NCI-H748 (cell line): ENCODE results near the gene SNAPC4.
"Not testable (repeated sequence)": the region's sequence is repeated elsewhere in the genome, so short reads cannot be mapped to it uniquely, and the experiment has no call there.

Source experiments
- DNase-seq: peaks from one replicate; lab custom pipeline; 2025; ENCODE audit not compliant: unreplicated experiment; lab: John Stamatoyannopoulos, UW

The SNAPC4 gene

DNA sequence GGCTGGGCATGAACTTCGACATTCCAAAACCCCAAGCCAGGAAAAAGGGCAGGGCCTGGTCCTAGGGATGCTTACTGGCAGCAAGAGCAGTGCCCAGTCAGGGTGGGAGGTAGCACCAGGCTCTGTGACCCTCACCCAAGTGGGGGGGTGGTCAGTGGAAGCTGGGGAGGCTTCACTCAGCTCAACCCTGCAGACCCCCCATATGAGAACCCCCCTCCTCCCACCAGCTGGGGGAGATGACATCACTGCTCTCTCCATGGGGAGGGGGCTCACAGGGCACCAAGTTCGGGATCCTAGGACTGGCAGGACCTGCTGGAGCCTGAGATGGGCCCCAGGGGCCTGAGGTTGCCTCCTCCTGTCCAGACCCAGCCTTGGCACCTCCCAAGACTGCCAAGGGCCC, 41.1 kb downstream of the SNAPC4 start:
- no peak for DNase-seq

DNA sequence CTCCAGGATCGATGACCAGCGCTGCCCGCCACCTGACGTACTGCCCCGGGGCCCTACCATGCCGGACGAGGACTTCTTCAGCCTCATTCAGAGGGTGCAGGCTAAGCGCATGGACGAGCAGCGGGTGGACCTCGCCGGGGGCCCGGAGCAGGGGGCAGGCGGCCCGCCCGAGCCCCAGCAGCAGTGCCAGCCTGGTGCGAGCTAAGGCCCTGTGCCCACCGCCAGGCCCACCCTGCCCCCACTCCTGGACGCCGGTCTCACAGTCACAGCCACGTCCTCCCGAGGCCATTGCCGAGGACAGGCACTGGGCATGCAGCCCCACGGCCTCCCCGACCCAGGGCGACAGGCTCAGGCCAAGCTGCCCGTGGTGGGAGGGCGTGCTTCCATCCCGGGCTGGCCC, 42.0 kb downstream of the SNAPC4 start:
- no peak for DNase-seq

DNA sequence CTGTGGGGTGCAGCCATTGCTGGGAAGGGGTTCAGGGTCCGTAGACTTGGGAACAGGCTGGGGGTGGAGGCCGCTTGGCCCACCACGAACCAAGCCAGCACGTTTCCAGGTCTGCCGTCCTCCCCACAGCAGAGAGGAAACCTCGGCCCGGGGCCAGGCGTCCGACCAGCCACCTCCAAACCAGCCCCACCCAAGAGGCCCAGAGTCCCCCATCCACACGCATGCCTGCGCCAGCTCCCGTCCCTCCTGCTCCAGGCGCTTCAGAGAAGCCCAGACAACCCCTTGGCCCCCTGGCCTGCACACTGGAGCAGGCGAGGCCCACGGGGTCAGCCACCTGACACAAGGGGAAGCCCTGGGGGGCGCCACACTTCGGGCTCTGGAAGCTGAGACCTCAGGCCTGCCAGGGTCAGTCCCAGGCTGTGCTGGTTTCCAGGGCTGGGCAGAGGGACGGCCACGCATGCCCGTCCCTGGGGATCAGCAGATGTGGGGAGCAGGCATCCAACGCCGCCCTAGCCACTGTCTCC, 42.7 kb downstream of the SNAPC4 start:
- no peak for DNase-seq

DNA sequence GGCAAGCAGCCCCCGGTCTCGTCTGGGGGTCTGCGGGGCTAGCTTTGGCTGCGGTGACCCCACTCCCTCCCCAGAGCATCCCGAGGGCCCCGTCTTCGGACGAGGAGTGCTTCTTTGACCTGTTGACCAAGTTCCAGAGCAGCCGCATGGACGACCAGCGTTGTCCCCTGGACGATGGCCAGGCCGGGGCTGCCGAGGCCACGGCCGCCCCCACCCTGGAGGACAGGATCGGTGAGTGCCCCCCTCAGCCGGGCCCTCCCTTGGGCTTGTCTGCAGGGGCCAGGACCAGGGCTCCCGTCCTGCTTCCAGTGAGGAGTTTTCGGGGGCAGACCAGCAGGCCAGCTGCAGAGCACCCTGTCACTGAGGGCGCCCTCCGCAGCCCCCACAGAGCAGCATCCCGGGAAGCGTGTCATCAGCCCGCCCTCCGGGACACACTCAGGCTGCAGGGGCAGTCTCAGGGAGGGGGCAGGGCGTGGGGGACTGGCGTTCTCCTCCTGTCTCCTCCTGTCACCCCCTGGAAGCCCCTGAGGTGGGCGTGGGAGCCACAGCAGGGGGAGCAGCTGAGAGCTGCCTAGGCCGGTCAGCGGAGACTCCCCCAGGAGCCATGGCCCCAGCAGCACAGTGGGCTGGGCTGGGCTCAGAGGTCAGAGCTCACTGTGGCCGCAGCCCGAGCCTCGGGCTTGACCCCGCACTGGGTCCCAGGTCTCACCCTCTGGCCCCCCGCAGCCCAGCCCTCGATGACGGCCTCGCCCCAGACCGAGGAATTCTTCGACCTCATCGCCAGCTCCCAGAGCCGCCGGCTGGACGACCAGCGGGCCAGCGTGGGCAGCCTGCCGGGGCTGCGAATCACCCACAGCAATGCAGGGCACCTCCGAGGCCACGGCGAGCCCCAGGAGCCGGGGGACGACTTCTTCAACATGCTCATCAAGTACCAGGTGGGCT, 44.1 kb downstream of the SNAPC4 start:
- DNase-seq, result no peak

DNA sequence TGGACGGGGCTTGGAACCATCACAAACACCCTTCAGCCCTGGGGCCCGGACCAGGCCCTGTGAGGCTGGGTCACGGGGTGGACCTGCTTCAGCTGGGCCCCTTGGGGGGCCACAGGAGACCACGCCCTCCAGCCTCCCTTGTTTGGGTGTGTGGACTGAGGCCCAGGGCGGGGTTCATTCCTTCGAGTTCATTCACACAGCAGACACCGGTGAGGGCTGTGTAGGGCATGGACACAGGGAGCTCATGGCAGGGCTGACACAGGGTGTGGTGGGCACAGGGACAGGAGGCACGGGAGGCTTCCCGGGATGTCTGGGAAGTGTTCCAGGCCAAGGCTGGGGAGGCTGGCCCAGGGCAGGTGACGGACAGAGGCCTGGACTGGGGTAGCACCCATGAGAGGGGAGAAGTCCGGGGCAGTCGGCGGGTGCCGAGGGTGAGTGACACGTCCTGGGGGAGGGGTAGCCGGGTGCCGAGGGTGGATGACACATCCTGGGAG, 45.3 kb downstream of the SNAPC4 start:
- DNase-seq, result no peak

DNA sequence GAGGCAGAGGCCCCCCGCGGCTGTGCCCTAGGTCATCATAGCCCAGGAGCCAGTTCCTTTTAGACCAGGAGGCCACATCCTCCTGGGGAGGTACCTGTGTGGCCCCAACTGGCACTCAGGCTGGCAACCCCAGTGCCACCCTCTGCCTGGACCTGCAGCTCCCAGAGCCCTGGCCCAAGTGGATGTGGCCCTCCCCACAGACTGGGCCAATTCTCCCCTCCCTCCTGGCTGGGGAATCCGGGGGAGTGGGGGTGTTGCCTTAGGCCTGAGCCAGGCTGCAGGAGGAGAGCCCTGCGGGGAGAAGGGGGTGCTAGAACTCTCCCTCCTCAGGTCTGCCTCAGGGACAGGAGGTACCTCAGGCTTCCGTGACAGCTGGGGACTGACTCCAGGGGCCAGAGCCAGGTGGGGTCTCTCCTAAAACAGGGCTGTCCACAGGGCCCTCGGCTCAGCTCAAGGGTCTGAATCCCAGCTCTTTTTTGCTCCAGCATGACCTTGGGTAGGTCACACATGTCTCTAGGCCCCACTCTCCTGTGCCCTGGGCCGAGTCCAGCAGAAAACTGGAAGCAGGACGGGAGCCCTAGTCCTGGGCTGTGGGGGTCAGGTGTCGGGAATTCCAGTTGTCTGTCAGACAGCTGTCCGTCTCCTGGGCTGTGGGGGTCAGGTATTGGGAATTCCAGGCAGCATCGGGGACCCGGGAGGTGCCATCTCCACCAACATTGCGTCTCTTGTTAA, 46.0 kb downstream of the SNAPC4 start:
- DNase-seq, result no peak

DNA sequence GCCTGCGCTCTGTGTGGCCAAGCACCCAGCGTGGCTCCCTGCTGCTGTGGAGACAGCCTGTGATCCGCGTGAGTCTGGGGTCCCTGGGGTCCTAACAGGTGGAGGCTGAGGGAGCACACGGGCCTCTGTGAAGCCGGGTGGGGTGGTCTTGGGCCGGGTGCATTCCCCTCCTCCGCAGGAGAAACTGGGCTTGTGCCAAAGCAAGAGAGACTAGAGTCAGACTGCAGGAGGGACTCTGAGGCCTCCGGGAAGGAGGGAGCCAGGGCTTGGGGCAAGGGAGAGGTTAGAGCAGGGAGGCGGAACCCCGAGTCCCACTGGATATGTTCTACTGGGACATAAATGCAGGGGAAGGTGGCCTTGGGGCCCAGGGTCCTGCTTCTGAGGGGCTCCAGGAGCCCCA, 46.9 kb downstream of the SNAPC4 start:
- no peak for DNase-seq

DNA sequence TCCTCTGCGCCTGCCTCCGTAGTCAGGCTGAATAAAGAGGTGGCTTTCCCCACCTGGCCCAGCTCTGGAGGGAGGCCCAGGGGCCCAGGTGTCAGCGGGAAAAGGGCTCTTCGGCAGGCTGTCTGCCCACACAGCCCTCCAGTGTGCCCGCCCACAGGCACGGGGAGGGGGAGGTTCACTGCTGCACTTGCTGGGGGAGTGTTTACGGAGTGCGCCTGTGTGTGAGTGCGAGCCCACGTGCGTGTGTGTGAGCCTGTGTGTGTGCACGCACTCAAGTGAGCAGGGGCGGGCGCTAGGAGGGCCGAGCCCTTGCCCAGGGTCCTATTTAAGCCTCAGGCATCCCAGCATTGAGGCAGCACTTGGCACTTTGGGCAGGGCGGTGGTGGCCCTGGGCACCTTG, 47.3 kb downstream of the SNAPC4 start:
- peak; percentile 27 for DNase-seq

DNA sequence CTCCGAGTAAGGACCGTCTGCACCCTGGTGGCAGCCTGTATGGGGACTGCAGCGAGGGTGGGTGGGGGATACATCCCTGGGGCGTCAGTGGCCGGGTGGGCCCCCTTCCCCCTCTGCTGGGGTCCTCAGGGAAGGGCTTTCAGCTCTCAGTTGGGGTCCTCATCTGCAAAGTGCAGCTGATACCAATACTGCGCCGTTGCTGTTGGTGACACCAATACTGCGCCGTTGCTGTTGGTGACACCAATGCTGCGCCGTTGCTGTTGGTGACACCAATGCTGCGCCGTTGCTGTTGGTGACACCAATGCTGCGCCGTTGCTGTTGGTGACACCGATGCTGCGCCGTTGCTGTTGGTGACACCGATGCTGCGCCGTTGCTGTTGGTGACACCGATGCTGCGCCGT, 48.1 kb downstream of the SNAPC4 start:
- DNase-seq, result not testable (repeated sequence)

DNA sequence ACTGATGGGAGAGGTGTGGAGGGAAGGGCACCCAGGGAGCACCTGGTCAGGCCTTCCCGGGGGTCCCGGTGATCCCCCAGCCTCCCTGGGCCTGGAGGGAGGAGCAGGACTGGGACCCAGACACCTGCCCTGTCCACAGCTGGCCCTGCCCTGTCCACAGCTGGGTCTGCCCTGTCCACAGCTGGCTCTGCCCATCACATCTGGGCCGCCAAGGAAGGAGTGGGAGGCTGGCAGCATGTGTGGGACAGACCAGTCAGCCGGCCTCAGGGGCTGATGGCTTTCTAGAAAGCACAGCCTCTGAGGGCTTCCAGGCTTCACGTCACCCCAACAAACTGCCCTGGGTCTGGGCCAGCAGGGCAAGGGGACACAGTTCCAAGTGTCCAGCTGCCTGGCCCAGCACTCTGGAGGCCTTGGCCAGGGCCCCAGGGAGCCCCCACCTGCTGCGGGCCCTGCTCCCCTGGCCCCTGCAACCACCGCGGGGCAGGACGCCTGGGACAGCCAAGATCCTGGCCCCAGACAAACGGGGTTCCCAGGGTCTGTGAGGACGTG, 48.6 kb downstream of the SNAPC4 start:
- no peak for DNase-seq
